ENCODE results near the gene SIX1.

The SIX1 gene

GRCh38 chr14:60662982-60663381 is 13.7 kb upstream of the SIX1 start:
- no peak for TF ChIP-seq CTCF (conservative IDR thresholded peaks at IDR 0.05; ENCODE audit: control insufficient read depth, insufficient read depth, low read depth, low read length)
- DNase-seq (ENCODE audit: low read depth), result no peak
- H3K4me3 ChIP-seq (ENCODE audit: control insufficient read depth, low read depth, low read length), result no peak overlapping the region

- TF ChIP-seq CTCF (conservative IDR thresholded peaks at IDR 0.05; ENCODE audit: control insufficient read depth, insufficient read depth, low read depth, low read length), result no peak
- no peak overlapping the region for H3K4me3 ChIP-seq (ENCODE audit: control insufficient read depth, low read depth, low read length)
- no peak for DNase-seq (ENCODE audit: low read depth)
These were observed 12.4 kb upstream of the SIX1 start for GRCh38 chr14:60661721-60662120.

GRCh38 chr14:60658909-60659585 is 9.8 kb upstream of the SIX1 start:
- no peak for TF ChIP-seq CTCF (conservative IDR thresholded peaks at IDR 0.05; ENCODE audit: control insufficient read depth, insufficient read depth, low read depth, low read length)
- no peak overlapping the region for H3K4me3 ChIP-seq (ENCODE audit: control insufficient read depth, low read depth, low read length)
- DNase-seq (ENCODE audit: low read depth), result peak; percentile 41

GRCh38 chr14:60658211-60658690 is 9.0 kb upstream of the SIX1 start:
- no peak for TF ChIP-seq CTCF (conservative IDR thresholded peaks at IDR 0.05; ENCODE audit: control insufficient read depth, insufficient read depth, low read depth, low read length)
- no peak for DNase-seq (ENCODE audit: low read depth)
- no peak overlapping the region for H3K4me3 ChIP-seq (ENCODE audit: control insufficient read depth, low read depth, low read length)

GRCh38 chr14:60657456-60658210 is 8.4 kb upstream of the SIX1 start:
- no peak for DNase-seq (ENCODE audit: low read depth)
- peak overlapping the region; percentile 73 for H3K4me3 ChIP-seq (ENCODE audit: control insufficient read depth, low read depth, low read length)

More at GRCh38 chr14:60657456-60658210, 8.4 kb upstream of the SIX1 start:
- no peak for TF ChIP-seq CTCF (conservative IDR thresholded peaks at IDR 0.05; ENCODE audit: control insufficient read depth, insufficient read depth, low read depth, low read length)

Data from fibroblast of mammary gland (primary cell).